Measurements from ENCODE around the gene TMOD3. TPM values are rescaled to one million over a fixed set of nuclear protein-coding genes. Genes with fewer than 3 reads are reported as not detected.

Gene TMOD3
- total RNA-seq, 1 donor from 2014 or later = 34.5 TPM

DNA sequence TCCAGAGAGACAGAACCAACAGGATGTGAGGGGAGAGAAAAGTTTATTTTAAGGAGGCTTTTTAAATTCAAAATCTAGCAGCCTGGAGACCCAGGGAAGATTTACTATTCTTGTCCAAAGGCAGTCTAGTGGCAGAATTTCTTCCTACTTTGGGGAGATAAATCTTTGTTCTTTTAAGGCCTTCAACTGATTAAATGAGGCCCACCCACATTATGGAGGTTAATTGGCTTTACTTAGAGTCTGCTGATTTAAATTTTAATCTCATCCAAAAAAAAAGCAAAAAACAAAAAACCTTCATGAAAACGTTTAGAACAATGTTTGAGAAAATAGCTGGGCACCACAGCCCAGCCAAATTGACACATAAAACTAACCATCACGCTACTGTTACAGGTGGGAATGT, 41.3 kb downstream of the TMOD3 start:
- DNase-seq (ENCODE audit: low read depth) = no peak
- Histone ChIP-seq H3K4me3 (ENCODE audit: low read depth, low read length) (no peak overlapping the region), H3K27me3 (ENCODE audit: control insufficient read depth, insufficient read depth, low read length) (no peaks in the 10 kb centered on the region), H3K36me3 (ENCODE audit: control insufficient read depth, insufficient read depth, low read length) (no peaks in the 10 kb centered on the region)
- TF ChIP-seq, protein P1, sequence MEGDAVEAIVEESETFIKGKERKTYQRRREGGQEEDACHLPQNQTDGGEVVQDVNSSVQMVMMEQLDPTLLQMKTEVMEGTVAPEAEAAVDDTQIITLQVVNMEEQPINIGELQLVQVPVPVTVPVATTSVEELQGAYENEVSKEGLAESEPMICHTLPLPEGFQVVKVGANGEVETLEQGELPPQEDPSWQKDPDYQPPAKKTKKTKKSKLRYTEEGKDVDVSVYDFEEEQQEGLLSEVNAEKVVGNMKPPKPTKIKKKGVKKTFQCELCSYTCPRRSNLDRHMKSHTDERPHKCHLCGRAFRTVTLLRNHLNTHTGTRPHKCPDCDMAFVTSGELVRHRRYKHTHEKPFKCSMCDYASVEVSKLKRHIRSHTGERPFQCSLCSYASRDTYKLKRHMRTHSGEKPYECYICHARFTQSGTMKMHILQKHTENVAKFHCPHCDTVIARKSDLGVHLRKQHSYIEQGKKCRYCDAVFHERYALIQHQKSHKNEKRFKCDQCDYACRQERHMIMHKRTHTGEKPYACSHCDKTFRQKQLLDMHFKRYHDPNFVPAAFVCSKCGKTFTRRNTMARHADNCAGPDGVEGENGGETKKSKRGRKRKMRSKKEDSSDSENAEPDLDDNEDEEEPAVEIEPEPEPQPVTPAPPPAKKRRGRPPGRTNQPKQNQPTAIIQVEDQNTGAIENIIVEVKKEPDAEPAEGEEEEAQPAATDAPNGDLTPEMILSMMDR (IDR thresholded peaks at IDR 0.05; ENCODE audit: insufficient read depth, low read length, poor library complexity, severe bottlenecking) = no peak

DNA sequence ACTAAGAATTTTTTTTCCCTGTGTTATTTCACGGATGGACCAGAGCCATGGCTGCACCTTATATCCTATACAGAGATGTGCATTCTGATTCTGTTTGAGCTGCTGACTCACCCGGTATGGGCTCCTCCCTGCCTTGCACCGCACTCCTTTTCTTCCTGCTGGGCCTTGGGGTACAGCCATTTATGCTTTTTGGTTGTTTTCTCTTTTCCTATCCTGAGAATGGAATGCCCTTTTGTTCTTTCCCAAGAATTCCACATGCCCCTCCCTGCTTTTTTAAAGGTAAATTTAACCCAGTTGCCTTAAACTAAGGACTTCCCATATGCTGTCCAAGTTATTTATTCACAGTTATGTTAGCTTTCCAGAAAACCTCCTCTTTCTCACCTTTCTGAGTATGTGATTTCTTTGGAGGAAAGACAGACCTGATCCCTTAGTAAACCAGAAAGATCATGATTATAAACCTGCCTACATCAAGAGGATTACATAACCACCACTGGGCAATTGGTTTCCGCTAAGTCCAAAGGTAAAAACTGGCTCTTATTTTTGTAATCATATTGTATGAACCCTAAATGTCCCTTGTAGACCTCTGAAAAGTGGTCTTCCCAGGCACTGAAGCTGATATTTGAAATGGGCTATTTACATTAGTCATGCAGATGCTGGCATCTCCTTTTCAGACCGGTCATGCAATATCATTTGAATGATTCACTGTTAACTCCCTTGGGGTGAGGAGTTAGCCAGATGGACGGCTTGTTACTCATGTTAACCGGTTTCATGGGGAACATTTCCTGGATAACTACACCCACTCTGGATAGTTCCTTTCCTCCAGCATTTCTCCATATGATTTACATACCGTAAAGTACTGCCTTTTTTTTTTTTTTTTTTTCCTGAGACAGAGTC, 45.5 kb downstream of the TMOD3 start:
- TF ChIP-seq, protein P1 (IDR thresholded peaks at IDR 0.05; ENCODE audit: insufficient read depth, low read length, poor library complexity, severe bottlenecking) = no peak
- H3K36me3 ChIP-seq (ENCODE audit: control insufficient read depth, insufficient read depth, low read length) = peaks cover 2% of the 10 kb centered on the region
- peak; percentile 92 for DNase-seq (ENCODE audit: low read depth)
- H3K27me3 ChIP-seq (ENCODE audit: control insufficient read depth, insufficient read depth, low read length) = no peaks in the 10 kb centered on the region
- H3K4me3 ChIP-seq (ENCODE audit: low read depth, low read length) = no peak overlapping the region

DNA sequence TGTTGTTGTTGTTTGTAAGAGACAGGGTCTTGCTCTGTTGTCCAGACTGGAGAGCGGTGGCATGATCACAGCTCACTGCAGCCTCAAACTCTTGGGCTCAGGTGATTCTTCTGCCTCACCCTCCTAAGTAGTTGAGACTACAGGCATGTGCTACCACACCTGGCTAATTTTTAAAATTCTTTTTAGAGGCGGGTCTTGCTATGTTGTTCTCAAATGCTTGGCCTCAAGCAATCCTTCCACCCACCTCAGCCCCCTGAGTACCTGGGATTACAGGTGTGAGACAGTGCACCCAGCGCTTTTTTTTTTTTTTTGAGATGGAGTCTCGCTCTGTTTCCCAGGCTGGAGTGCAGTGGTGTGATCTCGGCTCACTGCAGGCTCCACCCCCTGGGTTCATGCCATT, 46.7 kb downstream of the TMOD3 start:
- TF ChIP-seq, protein P1 (IDR thresholded peaks at IDR 0.05; ENCODE audit: insufficient read depth, low read length, poor library complexity, severe bottlenecking) = no peak
- H3K36me3 ChIP-seq (ENCODE audit: control insufficient read depth, insufficient read depth, low read length) = peaks cover 2% of the 10 kb centered on the region
- DNase-seq (ENCODE audit: low read depth) = no peak
- H3K27me3 ChIP-seq (ENCODE audit: control insufficient read depth, insufficient read depth, low read length) = no peaks in the 10 kb centered on the region
- no peak overlapping the region for H3K4me3 ChIP-seq (ENCODE audit: low read depth, low read length)

DNA sequence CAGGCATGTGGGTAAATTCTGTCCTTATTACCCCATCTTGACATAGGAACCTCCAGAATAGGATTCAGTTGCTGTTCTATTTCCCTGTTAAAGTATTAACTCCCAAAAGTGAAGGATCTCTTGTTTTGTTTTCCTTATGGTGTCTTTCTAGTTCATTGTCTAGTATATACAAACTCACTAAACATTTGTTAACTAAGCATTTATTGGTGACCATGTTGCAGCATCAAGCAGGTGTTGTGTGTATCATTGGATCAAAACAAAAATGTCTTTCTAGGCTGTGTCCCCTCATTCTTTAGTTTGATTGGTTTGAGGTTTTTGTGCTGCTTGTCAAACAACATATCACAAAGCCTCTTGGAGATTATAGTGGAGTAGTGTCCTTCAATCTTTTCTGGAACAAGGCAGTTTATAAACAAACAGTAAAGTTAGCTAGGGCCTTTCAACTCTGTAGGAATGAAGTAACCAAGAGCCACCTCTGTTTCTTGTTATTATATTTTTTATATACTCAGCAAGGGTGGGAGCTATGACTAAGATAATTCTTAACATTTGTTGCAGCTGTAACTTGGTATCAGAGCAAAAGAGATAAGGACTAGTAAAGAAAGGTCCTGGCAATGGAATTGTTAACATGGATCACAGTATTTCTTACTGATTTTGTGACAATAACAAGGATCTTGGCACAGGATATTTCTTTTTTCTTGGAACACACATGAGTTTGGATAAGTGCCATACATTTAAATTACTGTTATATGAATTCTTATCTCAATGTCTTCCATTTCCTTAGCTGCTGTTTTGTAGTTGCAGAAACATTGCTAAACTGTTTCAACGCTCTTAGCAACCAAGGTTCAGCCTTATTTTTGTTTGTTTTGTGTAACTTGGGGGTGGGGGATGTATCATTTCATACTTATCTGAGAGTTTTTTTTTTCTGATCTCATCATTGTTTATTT, 49.3 kb downstream of the TMOD3 start:
- Histone ChIP-seq H3K27me3 (ENCODE audit: control insufficient read depth, insufficient read depth, low read length) (no peaks in the 10 kb centered on the region), H3K36me3 (ENCODE audit: control insufficient read depth, insufficient read depth, low read length) (peaks cover 2% of the 10 kb centered on the region), H3K4me3 (ENCODE audit: low read depth, low read length) (no peak overlapping the region)
- DNase-seq (ENCODE audit: low read depth) = no peak
- TF ChIP-seq, protein P1 (IDR thresholded peaks at IDR 0.05; ENCODE audit: insufficient read depth, low read length, poor library complexity, severe bottlenecking) = no peak

DNA sequence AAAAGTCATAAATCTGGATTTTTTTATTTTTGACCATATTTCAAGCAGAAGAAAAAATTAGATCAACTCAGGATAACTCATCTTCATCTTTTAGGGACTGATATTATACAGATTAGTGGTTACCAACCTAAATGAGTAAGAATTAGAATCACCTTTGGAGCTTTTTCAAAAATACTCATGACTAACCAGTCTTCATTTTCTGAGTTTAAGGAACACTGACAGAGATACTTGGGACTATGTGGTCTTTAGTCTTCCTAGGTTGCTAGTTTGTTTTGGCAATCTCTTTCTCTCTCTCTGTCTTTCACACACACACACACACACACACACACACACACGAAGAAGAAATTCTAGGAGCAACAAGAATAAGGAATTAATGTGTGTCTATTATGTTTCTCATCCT, 50.1 kb downstream of the TMOD3 start:
- H3K27me3 ChIP-seq (ENCODE audit: control insufficient read depth, insufficient read depth, low read length) = no peaks in the 10 kb centered on the region
- H3K4me3 ChIP-seq (ENCODE audit: low read depth, low read length) = no peak overlapping the region
- TF ChIP-seq, protein P1 (IDR thresholded peaks at IDR 0.05; ENCODE audit: insufficient read depth, low read length, poor library complexity, severe bottlenecking) = no peak
- no peak for DNase-seq (ENCODE audit: low read depth)
- peaks cover 2% of the 10 kb centered on the region for H3K36me3 ChIP-seq (ENCODE audit: control insufficient read depth, insufficient read depth, low read length)
